Mesendoderm (in vitro differentiated cells): Measurements from ENCODE around the gene SCRN1.
"Not testable (repeated sequence)": the region's sequence is repeated elsewhere in the genome, so short reads cannot be mapped to it uniquely, and the experiment has no call there.

Experiments
- DNase-seq: peaks from one replicate; pipeline ENCODE4 v3.0.0; 2013
- H2AK5ac ChIP-seq: 2 replicates; pipeline ENCODE4 v1.6.1; 2013; ENCODE audit warnings: low read length, inconsistent platforms
- H2BK120ac ChIP-seq: 2 replicates; pipeline ENCODE4 v1.6.1; 2013; ENCODE audit warnings: low read depth, mild to moderate bottlenecking, low read length, moderate library complexity, mixed read lengths
- H2BK15ac ChIP-seq: replicated peaks from 2 replicates; pipeline ENCODE4 v1.6.1; 2013; ENCODE audit warnings: low read depth, mild to moderate bottlenecking, moderate library complexity
- H2BK5ac ChIP-seq: 2 replicates; pipeline ENCODE4 v1.6.1; 2013; ENCODE audit warnings: low read length, inconsistent platforms
- H3K18ac ChIP-seq: 2 replicates; pipeline ENCODE4 v1.6.1; 2013; ENCODE audit warnings: mild to moderate bottlenecking, low read length, mixed read lengths
- H3K23ac ChIP-seq: one replicate; pipeline ENCODE4 v1.6.1; 2013; ENCODE audit warnings: low read length
- H3K27ac ChIP-seq: 2 replicates; pipeline ENCODE4 v1.5.1; 2013; ENCODE audit warnings: low read depth, mild to moderate bottlenecking, inconsistent platforms, low read length, moderate library complexity
- H3K27me3 ChIP-seq: 2 replicates; pipeline ENCODE4 v1.6.1; 2013; ENCODE audit warnings: low read length, control low read depth, mild to moderate bottlenecking, inconsistent platforms; ENCODE audit not compliant: insufficient read depth, poor library complexity
- H3K36me3 ChIP-seq: 2 replicates; pipeline ENCODE4 v1.6.1; 2013; ENCODE audit warnings: low read length, inconsistent platforms; ENCODE audit not compliant: control insufficient read depth, insufficient read depth
- H3K4ac ChIP-seq: one replicate; pipeline ENCODE4 v1.6.1; 2013; ENCODE audit warnings: low read depth, mild to moderate bottlenecking, low read length, moderate library complexity
- H3K4me1 ChIP-seq: 2 replicates; pipeline ENCODE4 v1.6.1; 2013; ENCODE audit warnings: low read depth, low read length, inconsistent platforms; ENCODE audit not compliant: control insufficient read depth
- H3K4me2 ChIP-seq: 2 replicates; pipeline ENCODE4 v1.6.1; 2013; ENCODE audit warnings: low read length
- H3K4me3 ChIP-seq: 2 replicates; pipeline ENCODE4 v1.5.1; 2013; ENCODE audit warnings: mild to moderate bottlenecking, low read length
- H3K56ac ChIP-seq: one replicate; pipeline ENCODE4 v1.6.1; 2013; ENCODE audit warnings: low read length
- H3K79me1 ChIP-seq: 2 replicates; pipeline ENCODE4 v1.6.1; 2013; ENCODE audit warnings: low read length, inconsistent platforms
- H3K79me2 ChIP-seq: 2 replicates; pipeline ENCODE4 v1.6.1; 2013; ENCODE audit warnings: mild to moderate bottlenecking, low read length; ENCODE audit not compliant: control insufficient read depth, insufficient read depth
- H3K9ac ChIP-seq: 2 replicates; pipeline ENCODE4 v1.6.1; 2013; ENCODE audit warnings: low read length, inconsistent platforms
- H4K5ac ChIP-seq: one replicate; pipeline ENCODE4 v1.6.1; 2013; ENCODE audit warnings: low read length
- H4K8ac ChIP-seq: one replicate; pipeline ENCODE4 v1.6.1; 2013; ENCODE audit warnings: low read depth, mild to moderate bottlenecking, control low read depth, low read length, moderate library complexity
- WGBS: extraction: QIAGEN DNeasy Blood & Tissue Kit; methylation state at CpG from one replicate; pipeline ENCODE4 v1.1.7; 2013; ENCODE audit warnings: low lambda C conversion rate, missing lambda C conversion rate; ENCODE audit not compliant: insufficient coverage; ENCODE audit errors: extremely low coverage; 5-methylcytosine and 5-hydroxymethylcytosine counted together

The SCRN1 gene

GRCh38 chr7:29891766-29892165 lies 97.8 kb downstream of the SCRN1 start:
- no peak overlapping the region for H2AK5ac ChIP-seq
- DNase-seq: no peak
- H3K4me2 ChIP-seq: no peak overlapping the region
- H2BK5ac ChIP-seq: no peak overlapping the region
- H2BK15ac ChIP-seq: no peak overlapping the region
- H3K4ac ChIP-seq: no peak overlapping the region
- H3K79me2 ChIP-seq: no peaks in the 10 kb centered on the region
- H3K36me3 ChIP-seq: no peaks in the 10 kb centered on the region
- no CpG with 5 or more reads among the region's 4 CpGs for WGBS
- H3K18ac ChIP-seq: no peak overlapping the region
- no peak overlapping the region for H4K8ac ChIP-seq
- no peak overlapping the region for H3K23ac ChIP-seq
- H3K56ac ChIP-seq: no peak overlapping the region
- no peak overlapping the region for H4K5ac ChIP-seq
- no peaks in the 10 kb centered on the region for H3K79me1 ChIP-seq
- no peak overlapping the region for H2BK120ac ChIP-seq
- H3K27me3 ChIP-seq: no peaks in the 10 kb centered on the region
- H3K9ac ChIP-seq: no peak overlapping the region
- H3K4me1 ChIP-seq: no peaks in the 10 kb centered on the region
- no peak overlapping the region for H3K4me3 ChIP-seq
- H3K27ac ChIP-seq: no peak overlapping the region

DNA sequence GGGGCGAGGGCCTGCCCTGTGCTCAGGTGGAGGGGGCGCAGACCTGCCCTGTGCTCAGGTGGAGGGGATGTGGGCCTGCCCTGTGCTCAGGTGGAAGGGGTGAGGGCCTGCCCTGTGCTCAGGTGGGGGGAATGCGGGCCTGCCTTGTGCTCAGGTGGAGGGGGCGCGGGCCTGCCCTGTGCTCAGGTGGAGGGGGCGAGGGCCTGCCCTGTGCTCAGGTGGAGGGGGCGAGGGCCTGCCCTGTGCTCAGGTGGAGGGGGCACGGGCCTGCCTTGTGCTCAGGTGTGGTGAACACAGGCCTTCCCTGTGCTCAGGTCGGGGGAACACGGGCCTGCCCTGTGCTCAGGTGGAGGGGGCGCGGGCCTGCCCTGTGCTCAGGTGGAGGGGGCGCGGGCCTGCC lies 98.8 kb downstream of the SCRN1 start:
- H3K23ac ChIP-seq, H3K56ac ChIP-seq, H2BK15ac ChIP-seq, H3K9ac ChIP-seq, H2BK5ac ChIP-seq, H3K18ac ChIP-seq, H3K4me3 ChIP-seq, H3K27ac ChIP-seq, H2AK5ac ChIP-seq, H4K8ac ChIP-seq, H3K27me3 ChIP-seq, H3K4me2 ChIP-seq, H3K79me1 ChIP-seq, H3K4me1 ChIP-seq, DNase-seq, H4K5ac ChIP-seq, H3K4ac ChIP-seq, H3K79me2 ChIP-seq, H2BK120ac ChIP-seq, H3K36me3 ChIP-seq: not testable (repeated sequence)
- no CpG with 5 or more reads among the region's 14 CpGs for WGBS

GRCh38 chr7:29890251-29890650 lies 99.3 kb downstream of the SCRN1 start:
- WGBS: no CpG with 5 or more reads among the region's 4 CpGs
- Histone ChIP-seq H3K9ac (no peak overlapping the region), H3K4me2 (no peak overlapping the region), H2BK15ac (no peak overlapping the region), H3K79me2 (no peaks in the 10 kb centered on the region), H2AK5ac (no peak overlapping the region), H3K23ac (no peak overlapping the region), H3K36me3 (no peaks in the 10 kb centered on the region), H3K18ac (no peak overlapping the region), H2BK120ac (no peak overlapping the region), H2BK5ac (no peak overlapping the region), H3K4me1 (no peaks in the 10 kb centered on the region), H3K56ac (no peak overlapping the region), H4K5ac (no peak overlapping the region), H3K4ac (no peak overlapping the region), H3K27me3 (no peaks in the 10 kb centered on the region), H4K8ac (no peak overlapping the region), H3K4me3 (no peak overlapping the region), H3K27ac (no peak overlapping the region), H3K79me1 (no peaks in the 10 kb centered on the region)
- no peak for DNase-seq

GRCh38 chr7:29889288-29889687 lies 100.3 kb downstream of the SCRN1 start:
- H2BK120ac ChIP-seq: no peak overlapping the region
- H3K36me3 ChIP-seq: no peaks in the 10 kb centered on the region
- no peaks in the 10 kb centered on the region for H3K79me1 ChIP-seq
- H3K27ac ChIP-seq: no peak overlapping the region
- no peak overlapping the region for H3K4ac ChIP-seq
- H3K79me2 ChIP-seq: no peaks in the 10 kb centered on the region
- no peak overlapping the region for H3K4me3 ChIP-seq
- H3K4me2 ChIP-seq: no peak overlapping the region
- H4K8ac ChIP-seq: no peak overlapping the region
- WGBS: no CpG with 5 or more reads among the region's 5 CpGs
- no peak overlapping the region for H3K9ac ChIP-seq
- no peak overlapping the region for H2BK5ac ChIP-seq
- DNase-seq: no peak
- H2AK5ac ChIP-seq: no peak overlapping the region
- no peak overlapping the region for H3K56ac ChIP-seq
- no peak overlapping the region for H3K23ac ChIP-seq
- no peaks in the 10 kb centered on the region for H3K4me1 ChIP-seq
- H3K27me3 ChIP-seq: no peaks in the 10 kb centered on the region
- H2BK15ac ChIP-seq: no peak overlapping the region
- no peak overlapping the region for H3K18ac ChIP-seq
- H4K5ac ChIP-seq: no peak overlapping the region

GRCh38 chr7:29888006-29888405 lies 101.6 kb downstream of the SCRN1 start:
- Histone ChIP-seq H3K4me1 (no peaks in the 10 kb centered on the region), H3K36me3 (no peaks in the 10 kb centered on the region), H4K8ac (no peak overlapping the region), H2BK120ac (no peak overlapping the region), H2BK5ac (no peak overlapping the region), H3K56ac (no peak overlapping the region), H3K79me1 (no peaks in the 10 kb centered on the region), H3K4ac (no peak overlapping the region), H3K9ac (no peak overlapping the region), H3K79me2 (no peaks in the 10 kb centered on the region), H3K27me3 (no peaks in the 10 kb centered on the region), H2AK5ac (no peak overlapping the region), H3K23ac (no peak overlapping the region), H3K4me2 (no peak overlapping the region), H3K18ac (no peak overlapping the region), H4K5ac (no peak overlapping the region), H3K27ac (no peak overlapping the region), H3K4me3 (no peak overlapping the region), H2BK15ac (no peak overlapping the region)
- DNase-seq: no peak
- no CpG with 5 or more reads among the region's 7 CpGs for WGBS

DNA sequence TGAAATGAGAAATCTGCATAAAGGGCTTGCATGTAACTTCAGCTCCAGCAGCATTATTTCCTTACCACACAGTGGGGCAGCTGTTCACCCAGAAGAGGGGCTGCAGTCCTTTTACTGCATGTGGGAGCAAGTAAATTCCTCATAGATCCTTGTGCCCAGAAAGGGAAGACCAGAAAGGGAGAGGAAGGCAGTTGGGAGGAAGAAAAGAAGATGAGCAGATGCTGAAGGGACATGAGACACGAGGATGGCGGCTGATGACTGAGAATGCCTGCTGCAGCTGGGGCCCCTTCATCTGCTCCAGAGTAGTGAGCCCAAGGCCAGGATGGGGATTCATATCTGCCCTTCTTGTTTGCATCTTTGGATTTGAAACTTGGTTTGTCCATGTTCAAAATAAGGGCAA lies 102.8 kb downstream of the SCRN1 start:
- H3K4me2 ChIP-seq: no peak overlapping the region
- H3K18ac ChIP-seq: no peak overlapping the region
- no peak overlapping the region for H3K4me3 ChIP-seq
- H3K79me1 ChIP-seq: no peaks in the 10 kb centered on the region
- no peak overlapping the region for H2BK120ac ChIP-seq
- H4K8ac ChIP-seq: no peak overlapping the region
- no peaks in the 10 kb centered on the region for H3K79me2 ChIP-seq
- no peaks in the 10 kb centered on the region for H3K4me1 ChIP-seq
- no peaks in the 10 kb centered on the region for H3K27me3 ChIP-seq
- no peak overlapping the region for H3K4ac ChIP-seq
- H3K9ac ChIP-seq: no peak overlapping the region
- H2BK5ac ChIP-seq: no peak overlapping the region
- no peak overlapping the region for H4K5ac ChIP-seq
- no peak for DNase-seq
- no peak overlapping the region for H2AK5ac ChIP-seq
- no peak overlapping the region for H3K56ac ChIP-seq
- H2BK15ac ChIP-seq: no peak overlapping the region
- no peaks in the 10 kb centered on the region for H3K36me3 ChIP-seq
- H3K23ac ChIP-seq: no peak overlapping the region
- no CpG with 5 or more reads among the region's 2 CpGs for WGBS
- no peak overlapping the region for H3K27ac ChIP-seq
